ENCODE measurements around the gene SMIM12. TPM values are rescaled to one million over a fixed set of nuclear protein-coding genes. Genes with fewer than 3 reads are reported as not detected.

Gene SMIM12
- total RNA-seq, 1 donor from 2014 or later, result 39.6 TPM

DNA sequence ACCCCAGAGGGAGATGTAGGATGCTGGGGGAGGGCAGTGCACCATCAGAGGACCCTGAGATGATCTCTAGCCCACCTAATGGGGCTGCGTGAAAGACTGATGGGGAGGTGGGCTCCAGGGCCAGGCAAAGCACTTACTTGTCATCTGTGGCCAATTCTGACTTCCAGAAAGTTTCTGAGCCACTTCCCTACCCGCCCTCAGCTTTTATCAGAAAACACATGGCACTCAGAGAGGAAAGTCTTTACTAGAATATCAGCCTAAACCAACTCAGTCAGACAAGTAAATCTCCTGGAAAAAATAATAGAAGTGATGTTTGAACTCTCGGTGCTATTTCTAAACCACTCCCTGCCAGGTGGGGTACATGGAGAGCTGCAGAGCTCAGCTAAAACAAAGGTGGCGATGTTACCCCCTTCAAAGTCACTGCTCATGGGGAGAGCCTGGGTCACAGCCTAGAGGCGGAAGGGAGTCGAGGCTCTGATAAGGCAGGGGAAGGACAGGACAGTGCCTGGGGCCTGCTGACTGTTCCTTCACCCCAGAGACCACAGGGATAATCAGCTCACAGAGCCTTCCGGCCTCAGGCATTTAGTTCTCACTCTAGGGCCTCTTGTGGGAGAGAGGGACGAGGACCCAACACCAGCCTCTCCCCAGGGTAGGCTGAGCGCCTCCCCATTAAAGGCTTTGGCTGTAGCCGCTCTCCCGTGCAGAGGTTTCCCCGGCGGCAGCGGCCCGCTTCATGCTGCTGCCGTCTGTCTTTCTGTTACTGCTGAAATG is 14.2 kb downstream of the SMIM12 start:
- H3K4me3 Mint-ChIP-seq (ENCODE audit: unreplicated experiment), result no peak overlapping the region
- H3K4me1 Mint-ChIP-seq (ENCODE audit: unreplicated experiment), result no peaks in the 10 kb centered on the region
- no peaks in the 10 kb centered on the region for H3K27me3 Mint-ChIP-seq (ENCODE audit: unreplicated experiment)
- DNase-seq (ENCODE audit: extremely low spot score, unreplicated experiment), result no peak
- no peaks in the 10 kb centered on the region for H3K9me3 Mint-ChIP-seq (ENCODE audit: unreplicated experiment)
- TF ChIP-seq, protein P1, sequence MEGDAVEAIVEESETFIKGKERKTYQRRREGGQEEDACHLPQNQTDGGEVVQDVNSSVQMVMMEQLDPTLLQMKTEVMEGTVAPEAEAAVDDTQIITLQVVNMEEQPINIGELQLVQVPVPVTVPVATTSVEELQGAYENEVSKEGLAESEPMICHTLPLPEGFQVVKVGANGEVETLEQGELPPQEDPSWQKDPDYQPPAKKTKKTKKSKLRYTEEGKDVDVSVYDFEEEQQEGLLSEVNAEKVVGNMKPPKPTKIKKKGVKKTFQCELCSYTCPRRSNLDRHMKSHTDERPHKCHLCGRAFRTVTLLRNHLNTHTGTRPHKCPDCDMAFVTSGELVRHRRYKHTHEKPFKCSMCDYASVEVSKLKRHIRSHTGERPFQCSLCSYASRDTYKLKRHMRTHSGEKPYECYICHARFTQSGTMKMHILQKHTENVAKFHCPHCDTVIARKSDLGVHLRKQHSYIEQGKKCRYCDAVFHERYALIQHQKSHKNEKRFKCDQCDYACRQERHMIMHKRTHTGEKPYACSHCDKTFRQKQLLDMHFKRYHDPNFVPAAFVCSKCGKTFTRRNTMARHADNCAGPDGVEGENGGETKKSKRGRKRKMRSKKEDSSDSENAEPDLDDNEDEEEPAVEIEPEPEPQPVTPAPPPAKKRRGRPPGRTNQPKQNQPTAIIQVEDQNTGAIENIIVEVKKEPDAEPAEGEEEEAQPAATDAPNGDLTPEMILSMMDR (IDR thresholded peaks at IDR 0.05), result no peak
- H3K27ac Mint-ChIP-seq (ENCODE audit: unreplicated experiment), result no peak overlapping the region
- peaks cover 9% of the 10 kb centered on the region for H3K36me3 Mint-ChIP-seq (ENCODE audit: unreplicated experiment)

DNA sequence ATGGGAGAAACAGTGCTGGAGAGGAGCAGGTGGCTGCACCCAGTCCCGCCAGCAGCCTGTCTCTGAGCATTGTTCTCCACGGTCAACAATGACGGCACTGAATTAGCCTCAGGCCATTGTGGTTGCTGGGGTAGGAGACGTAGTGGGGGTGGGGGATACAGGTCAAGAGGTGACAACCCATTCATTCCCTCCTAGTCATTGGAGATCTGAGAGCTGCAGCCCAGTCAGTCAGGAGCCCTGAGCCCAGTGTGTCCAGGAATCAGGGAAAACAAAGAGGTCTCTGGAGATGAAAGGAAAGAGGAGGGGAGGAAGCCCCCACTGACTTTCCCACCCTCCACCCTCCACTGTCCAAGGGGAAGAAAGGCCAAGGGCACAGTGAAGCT is 15.3 kb downstream of the SMIM12 start:
- Mint-ChIP-seq H3K27me3 (ENCODE audit: unreplicated experiment) (no peaks in the 10 kb centered on the region), H3K9me3 (ENCODE audit: unreplicated experiment) (no peaks in the 10 kb centered on the region), H3K36me3 (ENCODE audit: unreplicated experiment) (peaks cover 7% of the 10 kb centered on the region), H3K27ac (ENCODE audit: unreplicated experiment) (no peak overlapping the region), H3K4me3 (ENCODE audit: unreplicated experiment) (no peak overlapping the region), H3K4me1 (ENCODE audit: unreplicated experiment) (no peaks in the 10 kb centered on the region)
- TF ChIP-seq, protein P1 (IDR thresholded peaks at IDR 0.05), result no peak
- DNase-seq (ENCODE audit: extremely low spot score, unreplicated experiment), result no peak

DNA sequence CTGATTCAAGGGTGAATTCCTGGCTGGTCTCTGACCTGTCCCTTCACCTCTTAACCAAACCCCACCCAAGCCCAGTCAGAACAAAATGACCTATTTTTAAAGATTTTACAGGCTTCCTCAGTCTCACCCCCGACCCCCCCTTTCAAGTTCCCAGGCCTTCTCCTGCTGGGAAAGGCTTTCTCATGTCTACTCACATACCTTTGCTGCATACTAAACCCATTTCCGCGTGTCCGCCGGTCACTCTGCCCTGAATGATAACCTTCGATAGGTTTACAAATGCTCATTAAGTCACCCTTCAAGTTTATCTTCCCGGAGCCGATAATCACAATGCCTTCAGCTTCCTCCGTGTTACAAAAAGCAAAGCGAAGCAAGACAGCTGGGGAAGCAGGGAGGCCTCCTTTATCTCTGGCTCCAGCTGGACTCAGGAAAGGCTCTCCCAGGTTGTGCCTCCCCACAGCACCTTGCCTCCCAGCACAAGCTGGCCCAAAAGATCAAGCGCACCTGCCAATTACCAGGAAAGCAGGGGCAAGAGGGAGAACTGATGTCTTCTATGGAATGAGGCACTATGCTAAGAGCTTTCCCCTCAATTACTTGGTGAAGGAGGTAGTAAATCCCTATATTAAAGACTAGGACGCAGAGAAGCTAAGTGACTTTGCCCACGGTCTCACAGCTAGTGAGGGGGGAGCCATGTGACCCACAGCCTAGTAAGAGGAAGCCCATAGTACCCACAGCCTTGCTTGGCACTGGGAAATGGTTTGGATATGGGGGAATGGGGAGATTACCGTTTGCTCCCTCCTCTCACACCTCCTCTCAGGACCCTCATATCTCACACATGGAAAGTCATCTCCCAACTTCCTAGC is 15.9 kb downstream of the SMIM12 start:
- DNase-seq (ENCODE audit: extremely low spot score, unreplicated experiment), result no peak
- TF ChIP-seq, protein P1 (IDR thresholded peaks at IDR 0.05), result no peak
- no peaks in the 10 kb centered on the region for H3K9me3 Mint-ChIP-seq (ENCODE audit: unreplicated experiment)
- no peaks in the 10 kb centered on the region for H3K27me3 Mint-ChIP-seq (ENCODE audit: unreplicated experiment)
- no peaks in the 10 kb centered on the region for H3K4me1 Mint-ChIP-seq (ENCODE audit: unreplicated experiment)
- H3K4me3 Mint-ChIP-seq (ENCODE audit: unreplicated experiment), result no peak overlapping the region
- peaks cover 2% of the 10 kb centered on the region for H3K36me3 Mint-ChIP-seq (ENCODE audit: unreplicated experiment)
- H3K27ac Mint-ChIP-seq (ENCODE audit: unreplicated experiment), result no peak overlapping the region

DNA sequence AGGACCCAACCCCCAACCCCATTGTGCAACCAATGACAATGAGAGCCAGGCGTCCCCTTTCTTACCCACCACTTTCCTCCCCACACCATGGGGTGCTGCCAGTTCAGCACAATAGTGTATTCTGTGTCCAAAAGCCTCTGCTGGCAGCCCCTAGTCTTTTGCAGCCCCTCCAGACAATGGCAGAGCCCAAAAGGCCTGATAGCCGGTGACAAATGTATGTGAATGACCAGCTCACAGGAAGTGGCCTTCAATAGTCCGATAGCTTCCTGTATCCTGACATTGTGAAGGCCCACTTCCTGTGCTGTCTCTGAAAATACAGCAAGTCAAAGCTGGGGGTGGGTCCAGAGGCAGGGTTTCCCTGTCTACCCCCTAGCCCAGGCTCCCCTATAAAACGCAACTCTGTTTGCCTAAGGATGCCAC is 16.6 kb downstream of the SMIM12 start:
- no peak overlapping the region for H3K27ac Mint-ChIP-seq (ENCODE audit: unreplicated experiment)
- no peaks in the 10 kb centered on the region for H3K27me3 Mint-ChIP-seq (ENCODE audit: unreplicated experiment)
- no peaks in the 10 kb centered on the region for H3K4me1 Mint-ChIP-seq (ENCODE audit: unreplicated experiment)

More for the DNA sequence above, 16.6 kb downstream of the SMIM12 start:
- Mint-ChIP-seq H3K9me3 (ENCODE audit: unreplicated experiment) (no peaks in the 10 kb centered on the region), H3K4me3 (ENCODE audit: unreplicated experiment) (no peak overlapping the region), H3K36me3 (ENCODE audit: unreplicated experiment) (no peaks in the 10 kb centered on the region)
- DNase-seq (ENCODE audit: extremely low spot score, unreplicated experiment), result no peak
- TF ChIP-seq, protein P1 (IDR thresholded peaks at IDR 0.05), result no peak
